CD4-positive, alpha-beta T cell treated with Interferon gamma for 1 hour (primary cell): ENCODE results near the gene SHISAL1.

Source experiments
- DNase-seq: peaks from one replicate; pipeline ENCODE4 v3.0.0-alpha.2; 2020

The SHISAL1 gene

DNA sequence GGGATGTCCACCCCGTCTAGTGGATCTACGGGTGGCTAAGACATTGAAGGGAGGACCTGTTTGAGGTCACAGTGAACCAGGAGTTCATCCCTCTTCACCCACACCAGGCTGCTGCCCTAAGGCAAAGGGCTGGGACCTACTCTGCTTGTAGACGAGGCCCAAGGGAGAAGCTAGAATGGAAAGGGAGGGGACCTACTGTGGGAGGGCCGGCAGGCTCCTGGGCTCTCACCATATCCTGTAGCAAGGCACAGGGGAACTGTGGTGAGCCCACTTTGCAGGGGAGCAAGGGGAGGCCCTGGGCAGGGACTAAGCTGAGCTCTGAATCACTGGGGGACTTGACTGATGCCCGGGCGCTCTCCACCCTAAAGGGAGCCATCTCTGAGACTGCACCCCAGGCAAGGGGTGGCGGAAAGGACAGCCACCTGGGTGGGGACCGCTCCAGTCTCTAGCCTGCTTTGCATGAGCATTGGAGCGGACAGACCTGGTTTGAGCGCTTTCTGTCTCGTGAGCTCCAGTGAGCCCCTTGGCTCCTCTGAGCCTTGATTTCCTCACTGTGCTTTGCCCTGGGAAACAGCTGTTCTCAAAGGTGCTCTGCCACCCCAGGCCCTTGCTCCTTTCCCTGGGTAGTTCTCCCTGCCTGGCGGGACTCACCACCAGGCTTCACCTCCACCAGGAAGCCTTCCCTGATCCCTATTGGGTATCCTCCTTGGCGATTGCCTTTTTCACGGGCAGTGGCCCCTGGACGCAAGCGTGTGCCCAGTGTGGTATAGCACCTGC is 107.8 kb downstream of the SHISAL1 start:
- DNase-seq = no peak

GRCh38 chr22:44203203-44203602 is 109.5 kb downstream of the SHISAL1 start:
- no peak for DNase-seq

DNA sequence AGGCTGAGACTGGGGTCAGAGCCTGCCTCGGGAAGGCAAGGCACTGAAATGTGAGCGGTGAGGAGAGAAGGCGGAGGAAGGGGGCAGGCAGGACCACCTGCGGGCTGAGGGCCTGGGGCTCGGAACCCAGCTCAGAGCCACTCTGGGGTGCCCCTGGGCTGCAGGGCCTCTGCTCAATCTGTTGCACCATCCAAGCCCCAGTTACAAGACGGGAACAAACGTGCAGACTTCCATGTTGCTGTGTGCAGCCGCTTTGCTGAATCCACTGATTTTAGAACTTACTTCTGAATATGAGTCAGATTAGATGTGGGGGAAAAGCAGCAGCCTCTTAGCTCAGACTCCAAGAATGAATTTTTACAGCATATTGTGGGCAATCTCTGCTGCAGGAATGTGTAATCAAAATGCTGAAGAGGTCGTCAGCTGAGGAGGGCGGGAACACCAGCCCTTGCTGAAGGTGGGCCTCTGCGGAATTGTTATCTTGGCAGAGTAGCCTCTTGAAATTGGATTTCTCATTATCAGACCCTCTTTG is 110.4 kb downstream of the SHISAL1 start:
- no peak for DNase-seq

DNA sequence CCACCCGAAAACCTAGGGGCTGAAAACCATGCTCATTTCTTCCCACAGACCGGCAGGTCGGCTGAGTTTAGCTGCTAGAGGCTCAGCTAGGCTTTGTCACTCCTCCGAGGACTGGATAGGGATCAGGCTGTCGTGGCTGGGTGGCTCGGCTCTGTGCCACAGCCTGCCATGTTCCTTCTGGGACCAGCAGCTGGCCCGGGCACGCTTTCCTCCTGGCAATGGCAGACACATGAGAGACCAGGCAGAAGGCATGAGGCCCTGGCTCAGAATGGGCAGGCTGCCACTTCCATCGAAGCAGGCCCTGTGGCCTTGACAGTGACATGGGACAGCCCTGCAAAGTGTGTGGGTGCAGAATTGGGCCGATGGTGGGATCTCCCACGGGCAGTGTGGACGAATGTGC is 111.1 kb downstream of the SHISAL1 start:
- no peak for DNase-seq

DNA sequence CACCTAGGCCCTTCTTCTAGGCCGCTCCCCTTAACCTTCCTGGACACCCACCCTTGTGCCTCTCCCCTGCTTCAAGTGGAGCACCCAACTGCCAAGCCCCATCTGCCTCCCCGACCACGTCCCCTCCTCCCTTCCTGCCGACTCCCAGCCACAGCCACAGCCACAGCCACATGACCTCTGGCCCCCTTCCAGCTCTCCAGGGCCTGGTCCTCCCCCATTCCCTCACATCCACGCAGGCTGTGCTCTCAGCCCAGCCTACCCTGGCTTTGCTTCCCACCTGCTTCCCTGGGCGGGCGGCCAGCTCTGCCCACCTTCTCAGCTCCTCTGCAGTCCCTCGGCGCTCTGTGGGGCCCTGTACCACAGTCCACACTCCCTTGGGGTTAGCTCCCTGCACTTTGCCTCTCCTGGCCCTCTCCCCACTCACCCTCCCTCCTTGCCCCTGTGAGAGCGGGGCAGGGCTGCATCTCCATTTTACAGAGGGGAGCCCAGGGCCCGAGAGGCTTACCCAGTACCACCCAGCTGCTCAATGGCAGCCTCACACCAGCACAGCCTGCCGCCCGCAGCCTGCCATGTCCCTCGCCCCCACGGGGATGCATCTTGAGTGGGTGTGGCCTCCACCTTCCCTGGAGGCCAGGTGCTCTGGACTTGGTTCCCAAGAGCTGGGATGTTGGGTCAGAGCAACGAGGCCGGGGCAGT is 111.7 kb downstream of the SHISAL1 start:
- DNase-seq = no peak

- no peak for DNase-seq
These were observed 112.3 kb downstream of the SHISAL1 start for GRCh38 chr22:44200451-44200850.

DNA sequence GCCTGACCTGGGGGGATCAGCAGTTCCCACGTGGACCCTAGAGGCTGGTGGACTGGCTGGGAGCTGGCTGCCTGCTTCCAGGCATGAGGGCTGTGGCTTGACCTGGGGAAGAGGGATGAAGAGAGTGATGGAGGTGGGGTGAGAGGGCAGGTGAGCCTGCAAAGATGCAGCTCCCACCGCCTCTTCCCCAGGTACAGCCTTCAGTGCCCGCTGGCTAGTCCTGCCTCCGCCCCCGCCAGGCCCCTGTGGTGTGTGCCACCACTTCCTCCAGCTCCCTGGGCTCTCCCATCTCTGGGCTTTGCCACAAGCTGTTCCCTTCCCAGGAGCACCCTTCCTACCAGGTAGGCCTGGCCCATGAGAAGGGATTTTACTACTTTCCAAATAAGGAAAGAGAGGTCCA is 112.9 kb downstream of the SHISAL1 start:
- no peak for DNase-seq

DNA sequence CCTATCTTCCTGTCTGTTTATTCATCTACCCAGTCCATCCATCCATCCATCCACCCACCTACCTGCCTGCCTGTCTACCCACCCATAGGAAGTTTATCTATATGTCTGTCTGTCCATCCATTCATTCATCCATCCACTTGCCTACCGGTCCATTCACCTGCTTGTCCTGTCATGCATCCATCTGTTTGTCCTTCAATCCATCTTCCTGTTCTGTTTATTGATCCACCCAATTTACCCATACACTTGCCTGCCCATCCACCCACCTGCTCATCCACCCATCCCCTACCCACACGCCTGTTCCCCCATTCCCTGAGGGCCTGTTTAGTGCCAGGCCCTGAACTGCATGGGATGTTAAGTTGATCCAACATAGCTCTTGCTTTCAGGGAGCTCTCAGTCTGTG is 113.6 kb downstream of the SHISAL1 start:
- no peak for DNase-seq

DNA sequence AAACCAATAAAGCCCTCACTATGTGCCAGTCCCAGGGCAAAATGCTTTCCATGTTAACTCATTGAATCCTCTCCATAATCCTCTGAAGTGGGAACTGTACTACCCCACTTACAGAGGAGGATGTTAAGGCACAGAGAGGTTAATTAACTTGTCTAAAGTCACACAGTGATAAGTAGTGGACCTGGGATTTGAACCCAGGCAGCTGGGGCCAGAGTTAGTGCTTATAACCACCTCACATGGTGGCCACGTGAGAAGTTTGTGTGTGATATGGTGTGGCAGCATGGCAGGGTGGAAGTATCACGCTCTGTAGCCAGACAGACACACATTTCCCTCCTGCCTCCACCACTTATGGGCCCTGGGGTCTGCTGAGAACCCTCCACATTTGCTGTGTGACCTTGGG is 115.5 kb downstream of the SHISAL1 start:
- DNase-seq = no peak

- no peak for DNase-seq
These were observed 116.0 kb downstream of the SHISAL1 start for GRCh38 chr22:44196731-44197131.

DNA sequence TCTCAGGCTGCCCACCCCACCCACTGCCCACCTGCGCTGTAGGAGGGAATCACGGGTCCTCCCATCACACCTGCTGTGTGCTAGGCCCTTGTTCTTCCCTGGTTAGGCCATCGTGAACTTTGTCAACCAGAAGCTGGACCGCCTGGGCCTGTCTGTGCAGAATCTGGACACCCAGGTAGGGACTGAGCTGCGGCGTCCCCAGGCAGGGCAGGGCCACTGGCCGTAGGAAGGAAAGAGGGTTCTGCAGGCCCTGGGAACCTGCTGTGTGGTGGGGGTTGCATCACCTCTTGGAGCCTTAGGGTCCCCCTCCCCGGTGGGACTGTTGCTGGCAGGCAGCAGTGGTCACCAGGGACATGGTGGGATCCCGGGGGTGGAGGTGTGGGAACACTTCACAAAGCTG is 116.5 kb downstream of the SHISAL1 start:
- DNase-seq = no peak

DNA sequence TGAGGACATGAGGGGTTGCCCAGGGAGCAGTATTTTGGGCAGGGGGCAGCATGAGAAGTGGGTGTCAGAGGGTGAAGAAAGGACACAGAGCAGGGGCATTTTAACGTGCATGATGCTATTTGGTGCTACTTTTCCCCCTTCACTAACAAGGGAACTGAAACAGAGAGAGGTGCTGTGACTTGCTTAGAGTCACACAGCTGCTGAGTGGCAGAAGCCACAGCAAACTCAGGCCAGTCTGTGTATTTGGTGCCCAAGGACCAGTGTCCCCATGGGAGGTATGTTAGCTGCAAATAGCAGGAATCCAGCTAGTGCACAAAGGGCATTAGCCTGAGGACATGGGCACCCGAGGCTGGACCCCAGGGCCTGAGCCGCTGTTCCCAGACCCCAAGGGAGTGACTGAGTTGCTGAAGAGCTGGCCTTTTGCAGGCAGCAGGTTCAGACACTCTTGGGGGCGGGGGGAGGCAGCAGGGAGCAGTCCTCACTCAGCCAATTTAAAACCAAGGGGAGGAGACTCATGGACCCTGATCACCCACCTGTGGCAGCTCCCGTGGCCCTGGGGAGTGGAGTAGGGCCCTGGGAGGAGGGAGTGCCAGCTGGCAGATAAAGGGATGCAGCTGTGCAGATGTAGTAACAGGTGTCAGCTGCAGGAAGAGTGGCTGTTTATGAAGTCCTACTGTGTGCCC is 117.4 kb downstream of the SHISAL1 start:
- no peak for DNase-seq

- DNase-seq = no peak
These were observed 118.2 kb downstream of the SHISAL1 start for GRCh38 chr22:44194569-44194968.
